AG04450 (cell line): Measurements from ENCODE around the gene ABLIM1. TPM values are rescaled to one million over a fixed set of nuclear protein-coding genes. Genes with fewer than 3 reads are reported as not detected.

Experiments used
- CTCF ChIA-PET: fragments of 300-600, 350-600 bp; formaldehyde crosslinking; extraction: SDS; loops from one replicate; lab custom pipeline; 2022; ENCODE audit warnings: antibody characterized with exemption, inconsistent platforms; lab: Charles Lee
- POLR2A ChIA-PET: fragments of 350-600 bp; formaldehyde crosslinking; extraction: SDS; loops from one replicate; lab custom pipeline; 2021; ENCODE audit warnings: antibody characterized with exemption, inconsistent platforms; lab: Yijun Ruan, JAX
- DNase-seq: peaks from one replicate; pipeline ENCODE4 v3.0.0-alpha.2; 2011; ENCODE audit warnings: low read depth, low spot score
- H3K27ac ChIP-seq: one replicate; pipeline ENCODE4 v1.5.1; 2012; ENCODE audit warnings: low read depth, low read length, control low read depth
- H3K27me3 ChIP-seq: one replicate; pipeline ENCODE4 v1.6.0; 2012; ENCODE audit warnings: low read length; ENCODE audit not compliant: control insufficient read depth, insufficient read depth
- H3K4me3 ChIP-seq: 2 replicates; pipeline ENCODE4 v1.5.1; 2011; ENCODE audit warnings: mild to moderate bottlenecking, low read depth, low read length, control low read depth
- H3K9me3 ChIP-seq: 2 replicates; pipeline ENCODE4 v1.5.1; 2012; ENCODE audit warnings: low read length; ENCODE audit not compliant: control insufficient read depth, insufficient read depth
- CTCF ChIP-seq: IDR thresholded peaks from 2 replicates; pipeline ENCODE4 v1.5.1; 2011; ENCODE audit warnings: low read depth, low read length, control low read depth, inconsistent platforms
- polyA plus RNA-seq: library from polyadenylated mRNA; depleted of rRNA; stranded (reverse); fragments of >200 nt; gene quantifications from 2 replicates; pipeline ENCODE4 v1.2.3, GENCODE V29; 2011

ABLIM1 gene
- polyA plus RNA-seq, 1 experiment: 6.4 TPM

- peaks cover 14% of the 10 kb centered on the region for H3K27me3 ChIP-seq
- H3K9me3 ChIP-seq: no peaks in the 10 kb centered on the region
- no peak for TF ChIP-seq CTCF
- no peak overlapping the region for H3K4me3 ChIP-seq
- no peak for DNase-seq
- CTCF ChIA-PET: interaction anchor here (1.5 to 2.0 kb wide), 2 partner anchors 48 to 302 kb away, joined by 5 to 10 read pairs; partner anchors contain the start of gene FHIP2A
- POLR2A ChIA-PET: interaction anchor here (0.6 kb wide), 1 partner anchor 23 kb away, joined by 3 read pairs; no protein-coding TSS in a partner anchor
- no peak overlapping the region for H3K27ac ChIP-seq
Measured at GRCh38 chr10:114519756-114520293, 138.2 kb downstream of the ABLIM1 start.

GRCh38 chr10:114519306-114519669 lies 138.8 kb downstream of the ABLIM1 start:
- no peak for TF ChIP-seq CTCF
- POLR2A ChIA-PET: no interaction called here
- Histone ChIP-seq H3K27me3 (peaks cover 11% of the 10 kb centered on the region), H3K9me3 (no peaks in the 10 kb centered on the region), H3K27ac (no peak overlapping the region), H3K4me3 (no peak overlapping the region)
- no peak for DNase-seq
- CTCF ChIA-PET: interaction anchor here (0.7 to 2.0 kb wide), 4 partner anchors 48 to 303 kb away, joined by 4 to 16 read pairs (median 7); partner anchors contain the start of gene FHIP2A

- no peak overlapping the region for H3K27ac ChIP-seq
- H3K27me3 ChIP-seq: peaks cover 11% of the 10 kb centered on the region
- H3K4me3 ChIP-seq: no peak overlapping the region
- POLR2A ChIA-PET: no interaction called here
- CTCF ChIA-PET: interaction anchor here (0.6 to 2.0 kb wide), 5 partner anchors 48 to 514 kb away, joined by 3 to 16 read pairs (median 4); partner anchors contain the start of gene FHIP2A
- H3K9me3 ChIP-seq: no peaks in the 10 kb centered on the region
- no peak for DNase-seq
- TF ChIP-seq CTCF: no peak
Measured at GRCh38 chr10:114518401-114519305, 139.4 kb downstream of the ABLIM1 start.

GRCh38 chr10:114517368-114518250 lies 140.5 kb downstream of the ABLIM1 start:
- Histone ChIP-seq H3K27me3 (peaks cover 8% of the 10 kb centered on the region), H3K4me3 (no peak overlapping the region), H3K27ac (no peak overlapping the region), H3K9me3 (no peaks in the 10 kb centered on the region)
- no peak for DNase-seq
- CTCF ChIA-PET: interaction anchor here (0.6 to 1.5 kb wide), 2 partner anchors 47 to 515 kb away, joined by 3 to 16 read pairs; no protein-coding TSS in a partner anchor
- POLR2A ChIA-PET: no interaction called here
- TF ChIP-seq CTCF: no peak
